GM19025 (cell line): Measurements from ENCODE around the gene FHOD3.

ENCODE experiments used
- ATAC-seq: cut with Tn5 transposase; IDR thresholded peaks from one replicate; pipeline ENCODE4 v1.9.1; 2021; ENCODE audit warnings: mild to moderate bottlenecking, low read depth, moderate library complexity; ENCODE audit not compliant: unreplicated experiment

The FHOD3 gene

GRCh38 chr18:36503477-36503876, 206.0 kb downstream of the FHOD3 start:
- no peak for ATAC-seq

- ATAC-seq: no peak
Measured at GRCh38 chr18:36504928-36505327, 207.4 kb downstream of the FHOD3 start.

- ATAC-seq: no peak
Measured at GRCh38 chr18:36505665-36506064, 208.2 kb downstream of the FHOD3 start.

- ATAC-seq: no peak
Measured at GRCh38 chr18:36509646-36510197, 212.2 kb downstream of the FHOD3 start.

GRCh38 chr18:36511791-36512352, 214.4 kb downstream of the FHOD3 start:
- ATAC-seq: no peak

GRCh38 chr18:36513556-36513955, 216.0 kb downstream of the FHOD3 start:
- ATAC-seq: no peak

- ATAC-seq: no peak
Measured at GRCh38 chr18:36514778-36515177, 217.3 kb downstream of the FHOD3 start.

- ATAC-seq: no peak
Measured at GRCh38 chr18:36516258-36516657, 218.7 kb downstream of the FHOD3 start.

GRCh38 chr18:36516726-36517125, 219.2 kb downstream of the FHOD3 start:
- no peak for ATAC-seq

GRCh38 chr18:36518839-36519238, 221.3 kb downstream of the FHOD3 start:
- no peak for ATAC-seq

GRCh38 chr18:36519358-36519757, 221.8 kb downstream of the FHOD3 start:
- no peak for ATAC-seq

GRCh38 chr18:36522509-36522908, 225.0 kb downstream of the FHOD3 start:
- no peak for ATAC-seq

GRCh38 chr18:36525913-36526312, 228.4 kb downstream of the FHOD3 start:
- ATAC-seq: no peak

GRCh38 chr18:36526611-36527010, 229.1 kb downstream of the FHOD3 start:
- no peak for ATAC-seq

GRCh38 chr18:36527051-36527450, 229.5 kb downstream of the FHOD3 start:
- no peak for ATAC-seq

GRCh38 chr18:36527740-36528455, 230.4 kb downstream of the FHOD3 start:
- no peak for ATAC-seq

GRCh38 chr18:36529747-36530146, 232.2 kb downstream of the FHOD3 start:
- ATAC-seq: no peak

GRCh38 chr18:36530676-36531405, 233.3 kb downstream of the FHOD3 start:
- no peak for ATAC-seq

- ATAC-seq: no peak
Measured at GRCh38 chr18:36531636-36532035, 234.1 kb downstream of the FHOD3 start.

- ATAC-seq: no peak
Measured at GRCh38 chr18:36532394-36532793, 234.9 kb downstream of the FHOD3 start.

- ATAC-seq: no peak
Measured at GRCh38 chr18:36532815-36533214, 235.3 kb downstream of the FHOD3 start.
